SK-N-SH treated with all-trans-retinoic acid at 6 μM for 48 hours (cell line): ENCODE measurements around the gene CFTR.

Experiments
- ATAC-seq: fragments of 200-7000 bp; cut with Tn5 transposase; 3 replicates; pipeline ENCODE4 v1.9.1; 2020; ENCODE audit warnings: mild to moderate bottlenecking, moderate library complexity
- ARNTL ChIP-seq: fragments of 450-650 bp; formaldehyde crosslinking; IDR thresholded peaks from 2 replicates; pipeline ENCODE4 v1.5.0; 2020; ENCODE audit warnings: low read depth, mild to moderate bottlenecking, moderate library complexity, borderline replicate concordance
- BACH2 ChIP-seq: fragments of 250-450 bp; sonication (Bioruptor Pico); IDR thresholded peaks from 2 replicates; pipeline ENCODE4 v1.9.0; 2021; ENCODE audit warnings: mild to moderate bottlenecking, borderline replicate concordance
- CSDC2 ChIP-seq: fragments of 250-450 bp; sonication (Bioruptor Pico); IDR thresholded peaks from 2 replicates; pipeline ENCODE4 v1.5.0; 2020; ENCODE audit warnings: mild to moderate bottlenecking, moderate library complexity
- CSRNP3 ChIP-seq: fragments of 250-450 bp; sonication (Bioruptor Pico); IDR thresholded peaks from 2 replicates; pipeline ENCODE4 v1.5.1; 2021; ENCODE audit warnings: mild to moderate bottlenecking, moderate library complexity
- GLIS3 ChIP-seq: fragments of 250-450 bp; sonication (Bioruptor Pico); IDR thresholded peaks from 2 replicates; pipeline ENCODE4 v1.5.0; 2020; ENCODE audit warnings: mild to moderate bottlenecking, moderate library complexity
- ISL1 ChIP-seq: fragments of 250-450 bp; sonication (Bioruptor Pico); IDR thresholded peaks from 2 replicates; pipeline ENCODE4 v2.1.2; 2022; ENCODE audit warnings: mild to moderate bottlenecking, moderate library complexity
- OSR1 ChIP-seq: fragments of 250-450 bp; sonication (Bioruptor Pico); IDR thresholded peaks from 2 replicates; pipeline ENCODE4 v1.8.0; 2022; ENCODE audit warnings: moderate library complexity, mild to moderate bottlenecking, inconsistent platforms
- PATZ1 ChIP-seq: fragments of 250-450 bp; sonication (Bioruptor Pico); IDR thresholded peaks from 2 replicates; pipeline ENCODE4 v1.8.0; 2020; ENCODE audit warnings: mild to moderate bottlenecking, moderate library complexity, borderline replicate concordance
- PPARA ChIP-seq: fragments of 250-450 bp; sonication (Bioruptor Pico); IDR thresholded peaks from 2 replicates; pipeline ENCODE4 v1.5.0; 2020; ENCODE audit warnings: mild to moderate bottlenecking, borderline replicate concordance
- RARB ChIP-seq: fragments of 250-450 bp; sonication (Bioruptor Pico); IDR thresholded peaks from 2 replicates; pipeline ENCODE4 v1.8.0; 2021; ENCODE audit warnings: mild to moderate bottlenecking, moderate library complexity
- SNAI2 ChIP-seq: fragments of 250-450 bp; sonication (Bioruptor Pico); IDR thresholded peaks from 2 replicates; pipeline ENCODE4 v1.5.0; 2020; ENCODE audit warnings: mild to moderate bottlenecking, moderate library complexity
- TCF4 ChIP-seq: fragments of 250-450 bp; sonication (Bioruptor Pico); IDR thresholded peaks from 2 replicates; pipeline ENCODE4 v1.8.0; 2021; ENCODE audit warnings: mild to moderate bottlenecking, moderate library complexity, borderline replicate concordance
- TOX ChIP-seq: fragments of 250-450 bp; sonication (Bioruptor Pico); IDR thresholded peaks from 2 replicates; pipeline ENCODE4 v1.8.0; 2021; ENCODE audit warnings: mild to moderate bottlenecking, moderate library complexity, borderline replicate concordance
- TSHZ2 ChIP-seq: fragments of 250-450 bp; sonication (Bioruptor Pico); IDR thresholded peaks from 2 replicates; pipeline ENCODE4 v1.5.0; 2020; ENCODE audit warnings: mild to moderate bottlenecking, moderate library complexity
- ZFP3 ChIP-seq: fragments of 250-450 bp; sonication (Bioruptor Pico); IDR thresholded peaks from 2 replicates; pipeline ENCODE4 v1.5.0; 2020; ENCODE audit warnings: mild to moderate bottlenecking, moderate library complexity
- ZFP30 ChIP-seq: fragments of 450-650 bp; formaldehyde crosslinking; IDR thresholded peaks from 2 replicates; pipeline ENCODE4 v1.5.0; 2022; ENCODE audit warnings: mild to moderate bottlenecking, moderate library complexity
- ZNF565 ChIP-seq: fragments of 450-650 bp; formaldehyde crosslinking; conservative IDR thresholded peaks from 2 replicates; pipeline ENCODE4 v1.5.0; 2020; ENCODE audit warnings: low read depth, mild to moderate bottlenecking, moderate library complexity
- ZNF70 ChIP-seq: fragments of 450-650 bp; formaldehyde crosslinking; IDR thresholded peaks from 2 replicates; pipeline ENCODE4 v1.5.0; 2020; ENCODE audit warnings: mild to moderate bottlenecking, moderate library complexity
- TF ChIP-seq, protein P1 (sequence below): fragments of 250-450 bp; sonication (Bioruptor Pico); IDR thresholded peaks from 2 replicates; pipeline ENCODE4 v1.5.1; 2020; ENCODE audit warnings: low read depth, mild to moderate bottlenecking, moderate library complexity

The CFTR gene

GRCh38 chr7:117572856-117573620, 93.2 kb downstream of the CFTR start:
- no peak for ATAC-seq
- TF ChIP-seq ARNTL (CRISPR knock-in tag) (no peak), ISL1 (CRISPR knock-in tag) (no peak), ZNF70 (CRISPR knock-in tag) (no peak), GLIS3 (CRISPR knock-in tag) (no peak), PPARA (no peak), TCF4 (no peak), TOX (CRISPR knock-in tag) (no peak), ZFP3 (CRISPR knock-in tag) (no peak), TSHZ2 (CRISPR knock-in tag) (no peak), SNAI2 (no peak), ZNF565 (no peak), BACH2 (CRISPR knock-in tag) (no peak), PATZ1 (CRISPR knock-in tag) (no peak), CSDC2 (no peak)
- TF ChIP-seq, protein P1, sequence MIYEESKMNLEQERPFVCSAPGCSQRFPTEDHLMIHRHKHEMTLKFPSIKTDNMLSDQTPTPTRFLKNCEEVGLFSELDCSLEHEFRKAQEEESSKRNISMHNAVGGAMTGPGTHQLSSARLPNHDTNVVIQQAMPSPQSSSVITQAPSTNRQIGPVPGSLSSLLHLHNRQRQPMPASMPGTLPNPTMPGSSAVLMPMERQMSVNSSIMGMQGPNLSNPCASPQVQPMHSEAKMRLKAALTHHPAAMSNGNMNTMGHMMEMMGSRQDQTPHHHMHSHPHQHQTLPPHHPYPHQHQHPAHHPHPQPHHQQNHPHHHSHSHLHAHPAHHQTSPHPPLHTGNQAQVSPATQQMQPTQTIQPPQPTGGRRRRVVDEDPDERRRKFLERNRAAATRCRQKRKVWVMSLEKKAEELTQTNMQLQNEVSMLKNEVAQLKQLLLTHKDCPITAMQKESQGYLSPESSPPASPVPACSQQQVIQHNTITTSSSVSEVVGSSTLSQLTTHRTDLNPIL (CRISPR knock-in tag): no peak

DNA sequence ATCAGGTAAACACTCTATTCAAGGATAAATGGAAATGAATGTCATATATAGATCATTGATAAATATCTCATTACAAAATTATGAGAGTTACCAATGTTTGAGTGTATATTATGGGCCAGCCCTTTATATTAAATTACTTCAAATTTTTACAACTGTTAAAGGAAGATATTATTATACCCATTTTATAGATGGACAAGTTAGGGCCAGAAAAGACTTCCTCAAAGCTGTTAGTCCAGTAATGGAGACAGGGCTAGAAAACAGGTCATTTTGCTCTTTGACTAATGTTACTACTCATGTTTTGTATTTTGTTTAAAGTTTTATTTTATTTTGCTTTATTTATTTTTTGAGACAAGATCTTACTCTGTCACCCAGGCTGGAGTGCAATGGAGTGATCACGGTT, 101.6 kb downstream of the CFTR start:
- ATAC-seq: no peak
- TF ChIP-seq RARB (CRISPR knock-in tag): no peak
- no peak for TF ChIP-seq ZFP30

DNA sequence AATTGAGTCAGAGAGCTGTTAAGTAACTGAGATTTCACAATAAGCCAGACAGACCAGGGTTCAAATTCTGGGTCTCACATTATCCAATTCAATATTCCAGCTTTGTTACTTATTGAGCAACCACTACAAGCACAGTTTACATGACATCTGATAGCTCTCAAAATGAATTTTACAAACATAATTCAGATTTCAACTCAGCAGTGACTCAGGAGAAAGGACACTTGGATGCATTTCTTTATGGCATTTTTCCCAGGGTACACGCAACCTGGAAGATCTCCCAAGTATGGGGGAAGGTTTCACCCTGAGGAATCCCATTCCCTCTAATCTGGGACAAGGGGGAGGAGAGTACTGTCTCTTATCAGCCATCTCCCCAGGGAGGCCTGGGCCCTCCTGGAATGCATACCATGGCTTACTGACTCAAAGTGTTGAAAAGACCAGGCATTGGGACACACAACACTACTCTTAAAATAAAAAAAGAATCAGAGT, 102.4 kb downstream of the CFTR start:
- no peak for TF ChIP-seq ARNTL (CRISPR knock-in tag)
- peak; percentile 69 for TF ChIP-seq ISL1 (CRISPR knock-in tag)
- peak; percentile 68 for ATAC-seq

- TF ChIP-seq GLIS3 (CRISPR knock-in tag) (no peak), RARB (CRISPR knock-in tag) (no peak), OSR1 (CRISPR knock-in tag) (no peak), CSRNP3 (CRISPR knock-in tag) (no peak), PATZ1 (CRISPR knock-in tag) (no peak)
- no peak for ATAC-seq
Observed at GRCh38 chr7:117587931-117588330, 108.1 kb downstream of the CFTR start.
